ENCODE data around the gene C9orf43.

DNA sequence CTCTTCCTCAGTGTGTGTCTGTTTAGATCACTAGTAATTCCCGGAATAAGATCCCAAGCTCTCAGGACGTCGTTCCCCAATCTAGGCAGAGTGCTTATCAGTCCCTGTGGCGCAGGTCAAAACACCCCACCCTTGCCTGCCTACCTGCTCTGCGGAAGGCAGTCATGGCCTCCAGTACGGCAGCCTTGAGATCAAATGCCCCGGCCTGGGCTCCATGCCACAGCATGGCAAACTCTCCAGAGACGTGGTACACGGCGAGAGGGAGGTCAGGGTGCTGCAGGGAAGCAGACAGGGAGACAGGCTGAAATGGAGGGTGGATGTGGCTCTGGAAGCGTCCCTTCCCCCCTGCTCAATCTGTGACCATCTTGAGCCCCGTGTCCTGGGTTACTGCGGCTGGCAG is 21.7 kb upstream of the C9orf43 start:
- TF ChIP-seq, protein P1, sequence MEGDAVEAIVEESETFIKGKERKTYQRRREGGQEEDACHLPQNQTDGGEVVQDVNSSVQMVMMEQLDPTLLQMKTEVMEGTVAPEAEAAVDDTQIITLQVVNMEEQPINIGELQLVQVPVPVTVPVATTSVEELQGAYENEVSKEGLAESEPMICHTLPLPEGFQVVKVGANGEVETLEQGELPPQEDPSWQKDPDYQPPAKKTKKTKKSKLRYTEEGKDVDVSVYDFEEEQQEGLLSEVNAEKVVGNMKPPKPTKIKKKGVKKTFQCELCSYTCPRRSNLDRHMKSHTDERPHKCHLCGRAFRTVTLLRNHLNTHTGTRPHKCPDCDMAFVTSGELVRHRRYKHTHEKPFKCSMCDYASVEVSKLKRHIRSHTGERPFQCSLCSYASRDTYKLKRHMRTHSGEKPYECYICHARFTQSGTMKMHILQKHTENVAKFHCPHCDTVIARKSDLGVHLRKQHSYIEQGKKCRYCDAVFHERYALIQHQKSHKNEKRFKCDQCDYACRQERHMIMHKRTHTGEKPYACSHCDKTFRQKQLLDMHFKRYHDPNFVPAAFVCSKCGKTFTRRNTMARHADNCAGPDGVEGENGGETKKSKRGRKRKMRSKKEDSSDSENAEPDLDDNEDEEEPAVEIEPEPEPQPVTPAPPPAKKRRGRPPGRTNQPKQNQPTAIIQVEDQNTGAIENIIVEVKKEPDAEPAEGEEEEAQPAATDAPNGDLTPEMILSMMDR (conservative IDR thresholded peaks at IDR 0.05 in 1 of 2, IDR thresholded peaks at IDR 0.05 in 1 of 2; ENCODE audit: extremely low read depth in 1 of 2, insufficient read depth in 1 of 2, low read depth in 1 of 2, low read length in 2 of 2), result no peak
- TF ChIP-seq EZH2 (IDR thresholded peaks at IDR 0.05; ENCODE audit: borderline replicate concordance, low read length), result no peak

All from mammary epithelial cell (primary cell).